Smooth muscle cell of the umbilical artery (primary cell): ENCODE measurements around the gene SERPINB2. TPM values are rescaled to one million over a fixed set of nuclear protein-coding genes. Genes with fewer than 3 reads are reported as not detected.

ENCODE experiments used
- total RNA-seq: library from RNA; depleted of rRNA; stranded (reverse); fragments of >200 nt; gene quantifications from 2 replicates; pipeline ENCODE4 v1.2.3, GENCODE V29; 2014

SERPINB2 gene
- total RNA-seq: 2.4 and 4.8 TPM in 2 replicates

GRCh38 chr18:63887424-63887823 is at the start of gene SERPINB2:
SERPINB2 (plus strand) TSS chr18:63887705; CDS start chr18:63891445, 3,740 bp downstream.

GRCh38 chr18:63907664-63908063 is 20.2 kb downstream of the SERPINB2 start, which contains the start of gene SERPINB10:
SERPINB10 (plus strand) TSS chr18:63907958; CDS start chr18:63915511, 7,553 bp downstream.

GRCh38 chr18:63949068-63949737 is 61.7 kb downstream of the SERPINB2 start, which contains the start of gene HMSD:
HMSD (plus strand) TSS chr18:63949301; CDS start chr18:63953456, 4,155 bp downstream.

Other genes starting within 250 kb of the SERPINB2 start
- 0.09 TPM in 1 of 2 replicates, not detected in the other for gene SERPINB4, start 243.4 kb upstream of the SERPINB2 start, total RNA-seq
- not detected in 2 replicates for gene SERPINB3, start 225.8 kb upstream of the SERPINB2 start, total RNA-seq
- gene SERPINB11, start 184.7 kb upstream of the SERPINB2 start, total RNA-seq: not detected in 2 replicates
- gene SERPINB7, start 112.3 kb upstream of the SERPINB2 start, total RNA-seq: 31.5 and 43.6 TPM in 2 replicates
- gene SERPINB10, start 20.3 kb downstream of the SERPINB2 start, total RNA-seq: not detected in 2 replicates
- 0.18 and 0.30 TPM in 2 replicates for gene HMSD, start 61.6 kb downstream of the SERPINB2 start, total RNA-seq
- 25.2 and 37.7 TPM in 2 replicates for gene SERPINB8, start 82.4 kb downstream of the SERPINB2 start, total RNA-seq